ENCODE measurements around the gene SORT1. TPM values are rescaled to one million over a fixed set of nuclear protein-coding genes. Genes with fewer than 3 reads are reported as not detected.
"Not testable (repeated sequence)": the region's sequence is repeated elsewhere in the genome, so short reads cannot be mapped to it uniquely, and the experiment has no call there.

SORT1 gene
- total RNA-seq, 4 donors from 2014 or later = 66.6 to 142 (median 105) TPM

DNA sequence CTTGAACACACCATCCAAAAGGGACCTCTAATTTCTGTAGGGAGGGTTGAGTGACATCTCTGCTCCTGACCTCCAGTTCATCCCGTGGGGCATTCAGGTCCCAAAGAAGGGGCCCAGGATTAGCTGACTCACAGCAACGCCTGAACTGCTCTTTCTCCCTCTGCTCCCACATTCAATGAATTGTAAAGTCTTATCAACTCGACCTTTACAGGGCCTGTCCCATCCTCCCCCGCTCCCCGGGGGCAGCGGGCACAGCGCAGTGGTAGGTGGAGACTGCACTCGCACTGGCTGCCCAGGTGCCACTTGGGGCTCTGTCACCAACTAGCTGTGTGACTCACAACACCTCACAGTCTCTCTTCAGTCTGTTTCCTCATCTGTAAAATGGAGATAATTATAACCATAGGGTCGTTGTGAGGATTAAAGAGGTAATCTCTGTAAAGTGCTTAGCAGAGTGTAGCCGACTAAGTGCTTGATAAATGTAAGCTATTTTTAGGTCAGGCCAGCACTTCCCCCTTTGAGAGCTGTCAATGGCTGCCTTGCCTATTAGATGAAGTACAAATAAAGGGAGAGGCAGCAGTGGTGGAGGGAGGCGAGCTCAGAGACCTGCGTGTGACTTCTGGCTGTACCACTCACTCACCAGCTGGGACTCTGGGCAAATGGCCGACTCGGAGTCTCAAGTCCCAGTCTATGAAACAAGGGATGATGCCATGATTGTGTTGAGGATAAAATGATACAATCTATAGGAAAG is 90.3 kb downstream of the SORT1 start:
- ATAC-seq = no peak
- no peaks in the 10 kb centered on the region for H3K27me3 ChIP-seq
- H3K4me3 ChIP-seq = no peak overlapping the region
- peaks cover 0 to 26% of the 10 kb centered on the region in 2 donors for H3K36me3 ChIP-seq
- TF ChIP-seq, protein P1, sequence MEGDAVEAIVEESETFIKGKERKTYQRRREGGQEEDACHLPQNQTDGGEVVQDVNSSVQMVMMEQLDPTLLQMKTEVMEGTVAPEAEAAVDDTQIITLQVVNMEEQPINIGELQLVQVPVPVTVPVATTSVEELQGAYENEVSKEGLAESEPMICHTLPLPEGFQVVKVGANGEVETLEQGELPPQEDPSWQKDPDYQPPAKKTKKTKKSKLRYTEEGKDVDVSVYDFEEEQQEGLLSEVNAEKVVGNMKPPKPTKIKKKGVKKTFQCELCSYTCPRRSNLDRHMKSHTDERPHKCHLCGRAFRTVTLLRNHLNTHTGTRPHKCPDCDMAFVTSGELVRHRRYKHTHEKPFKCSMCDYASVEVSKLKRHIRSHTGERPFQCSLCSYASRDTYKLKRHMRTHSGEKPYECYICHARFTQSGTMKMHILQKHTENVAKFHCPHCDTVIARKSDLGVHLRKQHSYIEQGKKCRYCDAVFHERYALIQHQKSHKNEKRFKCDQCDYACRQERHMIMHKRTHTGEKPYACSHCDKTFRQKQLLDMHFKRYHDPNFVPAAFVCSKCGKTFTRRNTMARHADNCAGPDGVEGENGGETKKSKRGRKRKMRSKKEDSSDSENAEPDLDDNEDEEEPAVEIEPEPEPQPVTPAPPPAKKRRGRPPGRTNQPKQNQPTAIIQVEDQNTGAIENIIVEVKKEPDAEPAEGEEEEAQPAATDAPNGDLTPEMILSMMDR (IDR thresholded peaks at IDR 0.05) = no peak
- TF ChIP-seq POLR2AphosphoS5 (IDR thresholded peaks at IDR 0.05) (no peak), POLR2A (IDR thresholded peaks at IDR 0.05) (no peak), EP300 (IDR thresholded peaks at IDR 0.05) (no peak)
- H3K27ac ChIP-seq = peak overlapping the region; percentile 12 to 78 (median 74)
- H3K4me1 ChIP-seq = peaks cover 9 to 89% (median 10%) of the 10 kb centered on the region in 3 donors
- no peaks in the 10 kb centered on the region for H3K9me3 ChIP-seq
- WGBS, 2 donors (ENCODE audit: low coverage in 1 of 2) = 8 to 39% methylated on average over 2 to 13 of the region's 14 CpGs

DNA sequence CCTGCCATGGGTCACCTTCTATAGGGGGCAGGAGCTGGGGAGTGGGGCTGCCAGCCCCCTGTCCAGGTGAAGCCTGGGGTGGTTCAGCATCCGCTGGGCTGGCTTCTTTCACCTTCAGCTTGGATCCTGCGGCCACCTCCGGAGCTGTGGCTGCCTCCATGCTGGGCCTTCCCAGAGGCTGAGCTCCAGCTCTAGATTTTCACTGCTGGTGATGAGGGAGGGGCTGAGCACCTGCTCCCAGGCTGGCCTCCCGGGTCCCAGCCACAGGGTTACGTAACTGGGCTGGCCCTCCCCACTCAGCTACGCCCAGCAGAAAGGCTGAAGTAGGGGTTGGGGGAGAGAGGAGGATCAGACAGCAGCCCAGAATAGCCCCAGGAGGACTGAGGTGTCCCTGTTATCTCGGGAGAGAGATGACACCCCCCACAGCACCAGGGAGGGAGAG is 90.9 kb downstream of the SORT1 start, which contains the start of gene MYBPHL:
Gene MYBPHL (minus strand): TSS at position 180 of the 442 bp plus-strand sequence. CDS start 20 bp downstream, at position 160.
- TF ChIP-seq EP300 (IDR thresholded peaks at IDR 0.05) = no peak
- WGBS, 2 donors (ENCODE audit: low coverage in 1 of 2) = no CpG with 5 or more reads among the region's 7 CpGs
- Histone ChIP-seq H3K36me3 (peaks cover 0 to 20% of the 10 kb centered on the region in 2 donors), H3K9me3 (no peaks in the 10 kb centered on the region), H3K27ac (peak within 1 kb of the TSS; percentile 27 to 78 (median 74)), H3K4me3 (no peak within 1 kb of the TSS), H3K27me3 (no peaks in the 10 kb centered on the region), H3K4me1 (peaks cover 9 to 88% (median 10%) of the 10 kb centered on the region in 3 donors)
- ATAC-seq = no peak

DNA sequence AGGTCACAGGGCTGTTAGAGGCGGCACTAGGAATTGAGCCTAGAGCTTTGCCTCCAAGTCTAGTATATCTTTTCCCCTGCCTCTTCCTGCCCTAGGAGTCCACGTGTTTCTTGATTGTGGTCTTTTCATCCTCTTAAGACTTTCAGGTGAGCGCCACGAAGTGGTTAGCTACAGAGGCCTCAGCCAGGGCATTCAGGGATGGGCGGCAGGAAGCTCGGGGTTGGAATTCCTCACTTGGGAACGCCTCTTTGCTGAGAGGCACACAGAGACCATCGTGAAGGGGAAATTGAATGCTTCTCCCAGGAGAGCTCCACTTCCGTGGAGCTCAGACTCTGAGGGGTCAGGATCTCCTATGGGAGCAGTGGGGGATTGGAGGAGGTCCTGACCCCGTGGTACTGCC is 91.7 kb downstream of the SORT1 start:
- Histone ChIP-seq H3K27ac (peak overlapping the region; percentile 27 to 78 (median 74)), H3K36me3 (peaks cover 0 to 13% of the 10 kb centered on the region in 2 donors), H3K4me1 (peaks cover 9 to 80% (median 10%) of the 10 kb centered on the region in 3 donors)
- not testable (repeated sequence) for H3K27me3 ChIP-seq, H3K9me3 ChIP-seq, ATAC-seq, H3K4me3 ChIP-seq
- WGBS, 2 donors (ENCODE audit: low coverage in 1 of 2) = 8 to 30% methylated on average over 2 to 3 of the region's 10 CpGs

DNA sequence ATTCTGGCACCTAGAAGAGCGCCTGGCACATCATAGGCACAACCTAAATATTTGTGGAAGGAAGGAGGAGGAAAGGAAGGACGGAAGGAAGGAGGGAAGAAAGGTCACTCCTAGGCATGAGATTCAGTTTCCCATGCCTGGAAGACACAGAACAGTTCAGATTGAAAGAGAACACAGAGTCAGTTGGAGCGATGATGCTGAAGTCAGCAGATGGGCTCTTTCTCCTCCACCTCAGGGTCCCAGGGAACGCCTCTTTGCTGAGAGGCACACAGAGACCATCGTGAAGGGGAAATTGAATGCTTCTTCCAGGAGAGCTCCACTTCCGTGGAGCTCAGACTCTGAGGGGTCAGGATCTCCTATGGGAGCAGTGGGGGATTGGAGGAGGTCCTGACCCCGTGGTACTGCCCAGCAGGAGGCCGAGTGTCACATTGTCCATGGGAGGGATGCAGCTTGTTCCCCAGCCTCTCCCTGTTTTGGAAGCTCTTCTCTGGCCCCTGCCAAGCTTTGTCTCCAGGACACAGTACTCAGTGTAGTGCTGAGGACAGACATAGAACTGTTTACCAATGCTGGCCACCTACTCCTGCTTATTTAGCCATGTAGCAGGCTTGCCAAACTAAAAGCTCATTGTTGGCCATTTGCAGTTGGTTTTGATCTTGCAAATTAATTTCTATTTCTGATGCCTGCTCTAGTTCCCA is 93.3 kb downstream of the SORT1 start:
- no peaks in the 10 kb centered on the region for H3K9me3 ChIP-seq
- H3K27ac ChIP-seq = peak overlapping the region; percentile 54 to 78 (median 78)
- no peaks in the 10 kb centered on the region for H3K36me3 ChIP-seq
- peaks cover 5 to 75% (median 14%) of the 10 kb centered on the region in 3 donors for H3K4me1 ChIP-seq
- peak; percentile 26 for ATAC-seq
- TF ChIP-seq POLR2A (IDR thresholded peaks at IDR 0.05) = no peak
- TF ChIP-seq, protein P1 (IDR thresholded peaks at IDR 0.05) = peak in 1 of 4 experiments; percentile 15
- TF ChIP-seq POLR2AphosphoS5 (IDR thresholded peaks at IDR 0.05) = peak; percentile 3
- no peak for TF ChIP-seq EP300 (IDR thresholded peaks at IDR 0.05)
- no peaks in the 10 kb centered on the region for H3K27me3 ChIP-seq
- H3K4me3 ChIP-seq = no peak overlapping the region
- WGBS, 2 donors (ENCODE audit: low coverage in 1 of 2) = 33 to 34% methylated on average over 2 to 6 of the region's 8 CpGs

DNA sequence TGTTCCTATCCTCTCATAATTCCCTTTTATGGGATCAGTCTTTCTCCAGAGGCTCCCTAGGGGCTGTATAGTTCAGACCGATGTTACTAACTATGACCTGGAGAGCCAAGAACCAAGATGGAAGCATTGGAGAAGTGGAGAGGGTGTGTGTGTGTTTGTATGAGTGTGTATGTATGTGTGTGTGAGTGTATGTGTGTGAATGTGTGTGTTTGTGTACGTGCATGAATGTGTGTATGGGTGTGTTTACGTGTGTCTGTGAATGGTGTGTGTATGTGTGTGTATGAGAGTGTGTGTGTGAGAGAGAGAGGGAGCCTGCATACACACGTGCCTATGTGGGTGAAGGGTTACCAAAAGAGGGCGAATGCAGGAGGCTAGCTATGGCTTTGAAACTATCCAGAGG is 95.8 kb downstream of the SORT1 start:
- H3K27ac ChIP-seq = no peak overlapping the region
- TF ChIP-seq, protein P1 (IDR thresholded peaks at IDR 0.05) = no peak
- TF ChIP-seq POLR2AphosphoS5 (IDR thresholded peaks at IDR 0.05) (no peak), EP300 (IDR thresholded peaks at IDR 0.05) (no peak), POLR2A (IDR thresholded peaks at IDR 0.05) (no peak)
- H3K36me3 ChIP-seq = no peaks in the 10 kb centered on the region
- H3K4me1 ChIP-seq = peaks cover 10 to 63% (median 23%) of the 10 kb centered on the region in 3 donors
- 92 to 100% methylated on average over 4 to 5 of the region's 5 CpGs for WGBS, 2 donors (ENCODE audit: low coverage in 1 of 2)
- H3K9me3 ChIP-seq = no peaks in the 10 kb centered on the region
- no peak overlapping the region for H3K4me3 ChIP-seq
- no peaks in the 10 kb centered on the region for H3K27me3 ChIP-seq
- no peak for ATAC-seq
